Tibial nerve (tissue), 4 donors: Measurements from ENCODE around the gene ZNF234. TPM values are rescaled to one million over a fixed set of nuclear protein-coding genes. Genes with fewer than 3 reads are reported as not detected.
"Not testable (repeated sequence)": the region's sequence is repeated elsewhere in the genome, so short reads cannot be mapped to it uniquely, and the experiment has no call there.

ENCODE experiments used
- DNase-seq, 2 donors: peaks; one replicate each; pipeline ENCODE4 v3.0.0-alpha.2; 2019; ENCODE audit warnings: low spot score in 2 of 2
- H3K27ac ChIP-seq, 4 donors: fragments of 200-600 bp; sonication (generic) in 3 of 4; one replicate each; pipeline ENCODE4 v1.5.1; 2017 to 2019; ENCODE audit warnings: mild to moderate bottlenecking in 1 of 4
- H3K27me3 ChIP-seq, 2 donors: fragments of 200-600 bp; sonication (generic) in 1 of 2; one replicate each; pipeline versions ENCODE4 v1.5.1 to v1.6.0; 2017 to 2019
- H3K36me3 ChIP-seq, 3 donors: fragments of 200-600 bp; sonication (generic); one replicate each; pipeline ENCODE4 v1.5.1; 2018 to 2019
- H3K4me1 ChIP-seq, 4 donors: fragments of 200-600 bp; sonication (generic) in 3 of 4; one replicate each; pipeline ENCODE4 v1.5.1; 2017 to 2019
- H3K4me3 ChIP-seq, 4 donors: fragments of 200-600 bp; sonication (generic) in 3 of 4; one replicate each; pipeline ENCODE4 v1.5.1; 2017 to 2019; ENCODE audit warnings: mild to moderate bottlenecking in 1 of 4, moderate library complexity in 1 of 4
- H3K9me3 ChIP-seq, 4 donors: fragments of 200-600 bp; sonication (generic) in 3 of 4; one replicate each; pipeline ENCODE4 v1.5.1; 2017 to 2019
- EP300 ChIP-seq, 2 donors: sonication (generic); formaldehyde crosslinking; IDR thresholded peaks; one replicate each; pipeline ENCODE4 v1.6.1; 2017; ENCODE audit warnings: antibody characterized with exemption in 2 of 2, mild to moderate bottlenecking in 1 of 2
- POLR2A ChIP-seq, 2 donors: fragments of 450-650 bp; IDR thresholded peaks; one replicate each; pipeline ENCODE4 v1.6.1; 2017; ENCODE audit warnings: antibody characterized with exemption in 2 of 2, mild to moderate bottlenecking in 2 of 2, moderate library complexity in 2 of 2
- WGBS, 2 donors: methylation state at CpG; one replicate each; pipeline ENCODE4 v1.1.5; 2018; 5-methylcytosine and 5-hydroxymethylcytosine counted together
- total RNA-seq, 4 donors: library from RNA; depleted of rRNA; stranded (reverse); fragments of >200 nt; gene quantifications; one replicate each; pipeline ENCODE4 v1.1.0, GENCODE V29; 2016
- TF ChIP-seq, protein P1 (sequence below), 5 experiments: fragments of 200-600 bp in 3 of 5; fragments of 450-650 bp in 2 of 5; sonication (generic) in 3 of 5; IDR thresholded peaks; one replicate each; pipeline ENCODE4 v1.5.1; 2016 to 2019; ENCODE audit warnings: antibody characterized with exemption in 5 of 5, mild to moderate bottlenecking in 3 of 5, moderate library complexity in 2 of 5

The ZNF234 gene
- total RNA-seq, 4 donors from 2014 or later: 6.9 to 7.9 (median 7.1) TPM

DNA sequence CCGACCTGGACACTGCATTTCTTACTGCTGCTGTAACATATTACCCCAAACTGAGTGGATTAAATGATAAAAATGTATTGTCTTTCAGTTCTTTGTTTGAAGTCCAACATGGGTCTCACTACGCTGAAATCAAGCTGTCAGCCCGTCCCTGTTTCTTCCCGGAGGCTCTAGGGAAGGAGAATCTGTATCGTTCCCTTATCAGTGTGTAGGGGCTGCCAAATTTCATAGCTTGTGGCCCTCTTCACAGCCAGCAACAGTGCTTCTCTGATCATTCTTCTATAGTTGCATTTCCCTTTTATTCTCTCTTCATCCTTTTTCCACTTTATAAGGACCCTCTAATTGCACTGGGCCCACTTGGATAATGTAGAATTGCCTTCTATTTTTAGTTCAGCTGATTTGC, 10.1 kb downstream of the ZNF234 start:
- DNase-seq: no peak
- no peak overlapping the region for H3K27ac ChIP-seq
- WGBS, 2 donors: 96 to 97% methylated on average over 5 of the region's 5 CpGs
- no peaks in the 10 kb centered on the region for H3K4me1 ChIP-seq
- no peak overlapping the region for H3K4me3 ChIP-seq
- TF ChIP-seq POLR2A (IDR thresholded peaks at IDR 0.05) (no peak), EP300 (IDR thresholded peaks at IDR 0.05) (no peak)
- TF ChIP-seq, protein P1, sequence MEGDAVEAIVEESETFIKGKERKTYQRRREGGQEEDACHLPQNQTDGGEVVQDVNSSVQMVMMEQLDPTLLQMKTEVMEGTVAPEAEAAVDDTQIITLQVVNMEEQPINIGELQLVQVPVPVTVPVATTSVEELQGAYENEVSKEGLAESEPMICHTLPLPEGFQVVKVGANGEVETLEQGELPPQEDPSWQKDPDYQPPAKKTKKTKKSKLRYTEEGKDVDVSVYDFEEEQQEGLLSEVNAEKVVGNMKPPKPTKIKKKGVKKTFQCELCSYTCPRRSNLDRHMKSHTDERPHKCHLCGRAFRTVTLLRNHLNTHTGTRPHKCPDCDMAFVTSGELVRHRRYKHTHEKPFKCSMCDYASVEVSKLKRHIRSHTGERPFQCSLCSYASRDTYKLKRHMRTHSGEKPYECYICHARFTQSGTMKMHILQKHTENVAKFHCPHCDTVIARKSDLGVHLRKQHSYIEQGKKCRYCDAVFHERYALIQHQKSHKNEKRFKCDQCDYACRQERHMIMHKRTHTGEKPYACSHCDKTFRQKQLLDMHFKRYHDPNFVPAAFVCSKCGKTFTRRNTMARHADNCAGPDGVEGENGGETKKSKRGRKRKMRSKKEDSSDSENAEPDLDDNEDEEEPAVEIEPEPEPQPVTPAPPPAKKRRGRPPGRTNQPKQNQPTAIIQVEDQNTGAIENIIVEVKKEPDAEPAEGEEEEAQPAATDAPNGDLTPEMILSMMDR (IDR thresholded peaks at IDR 0.05): no peak
- H3K9me3 ChIP-seq: peaks cover 5 to 80% (median 29%) of the 10 kb centered on the region in 4 donors
- no peaks in the 10 kb centered on the region for H3K27me3 ChIP-seq
- H3K36me3 ChIP-seq: peaks cover 17 to 100% (median 60%) of the 10 kb centered on the region in 3 donors

DNA sequence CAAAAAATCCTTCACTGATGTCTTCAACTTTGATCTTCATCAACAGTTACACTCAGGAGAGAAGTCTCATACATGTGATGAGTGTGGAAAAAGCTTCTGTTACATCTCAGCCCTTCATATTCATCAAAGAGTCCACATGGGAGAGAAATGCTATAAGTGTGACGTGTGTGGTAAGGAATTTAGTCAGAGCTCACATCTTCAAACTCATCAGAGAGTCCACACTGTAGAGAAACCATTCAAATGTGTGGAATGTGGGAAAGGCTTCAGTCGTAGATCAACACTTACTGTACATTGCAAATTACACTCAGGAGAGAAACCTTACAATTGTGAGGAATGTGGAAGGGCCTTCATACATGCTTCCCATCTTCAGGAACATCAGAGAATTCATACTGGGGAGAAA, 15.1 kb downstream of the ZNF234 start:
- no peak for TF ChIP-seq EP300 (IDR thresholded peaks at IDR 0.05)
- TF ChIP-seq, protein P1 (IDR thresholded peaks at IDR 0.05): no peak
- no peak for TF ChIP-seq POLR2A (IDR thresholded peaks at IDR 0.05)
- H3K4me1 ChIP-seq: no peaks in the 10 kb centered on the region
- DNase-seq: no peak
- H3K36me3 ChIP-seq: peaks cover 12 to 74% (median 25%) of the 10 kb centered on the region in 3 donors
- WGBS, 2 donors: 95 to 96% methylated on average over 2 of the region's 2 CpGs
- no peak overlapping the region for H3K27ac ChIP-seq
- H3K27me3 ChIP-seq: no peaks in the 10 kb centered on the region
- H3K9me3 ChIP-seq: peaks cover 5 to 98% (median 50%) of the 10 kb centered on the region in 4 donors
- H3K4me3 ChIP-seq: no peak overlapping the region

DNA sequence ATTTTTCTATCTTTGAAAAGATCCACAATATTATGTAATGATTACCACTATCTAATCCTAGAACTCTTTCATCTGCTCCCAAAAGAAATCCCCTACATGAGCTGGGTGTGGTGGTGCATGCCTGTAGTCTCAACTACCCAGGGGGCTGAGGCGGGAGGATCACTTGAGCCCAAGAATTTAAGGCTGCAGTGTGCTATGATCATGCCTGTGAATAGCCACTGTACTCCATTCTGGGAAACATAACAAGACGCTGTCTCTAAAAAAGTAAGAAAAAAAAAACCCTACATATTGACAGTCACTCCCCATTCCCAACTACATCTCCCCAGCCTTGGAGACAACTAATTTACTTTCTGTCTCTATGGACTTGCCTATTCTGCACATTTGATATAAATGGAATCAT, 22.4 kb downstream of the ZNF234 start:
- Histone ChIP-seq H3K4me3 (no peak overlapping the region), H3K36me3 (peaks cover 0 to 31% (median 0%) of the 10 kb centered on the region in 3 donors), H3K4me1 (peaks cover 0 to 22% (median 12%) of the 10 kb centered on the region in 4 donors), H3K9me3 (peaks cover 0 to 80% (median 23%) of the 10 kb centered on the region in 4 donors), H3K27me3 (no peaks in the 10 kb centered on the region), H3K27ac (no peak overlapping the region)
- DNase-seq: no peak
- TF ChIP-seq POLR2A (IDR thresholded peaks at IDR 0.05) (no peak), EP300 (IDR thresholded peaks at IDR 0.05) (no peak)
- TF ChIP-seq, protein P1 (IDR thresholded peaks at IDR 0.05): no peak
- WGBS, 2 donors: 90 to 98% methylated on average over 2 of the region's 2 CpGs

DNA sequence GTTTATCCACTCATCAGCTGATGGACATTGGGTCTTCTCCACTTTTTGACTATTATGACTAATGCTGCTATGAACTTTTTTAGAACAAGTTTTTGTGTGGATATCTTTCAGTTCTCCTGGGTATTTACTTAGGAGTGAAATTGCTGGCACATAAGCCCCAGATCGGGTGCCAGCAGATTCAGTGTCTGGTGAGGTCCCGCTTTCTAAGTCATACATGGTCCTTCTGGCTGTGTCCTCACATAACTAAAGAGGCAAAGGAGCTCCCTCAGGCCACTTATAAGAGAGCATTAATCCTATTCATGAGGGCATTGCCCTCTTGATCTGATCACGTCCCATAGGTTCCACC, 22.9 kb downstream of the ZNF234 start:
- peaks cover 0 to 36% (median 0%) of the 10 kb centered on the region in 3 donors for H3K36me3 ChIP-seq
- DNase-seq: no peak
- peak overlapping the region in 3 of 4 donors; percentile 17 to 95 (median 90) for H3K27ac ChIP-seq
- 63 to 71% methylated on average over 3 of the region's 3 CpGs for WGBS, 2 donors
- peaks cover 0 to 22% (median 12%) of the 10 kb centered on the region in 4 donors for H3K4me1 ChIP-seq
- peak overlapping the region; percentile 20 to 83 (median 66) for H3K4me3 ChIP-seq
- H3K27me3 ChIP-seq: no peaks in the 10 kb centered on the region
- peaks cover 0 to 79% (median 22%) of the 10 kb centered on the region in 4 donors for H3K9me3 ChIP-seq
- TF ChIP-seq, protein P1 (IDR thresholded peaks at IDR 0.05): no peak
- TF ChIP-seq EP300 (IDR thresholded peaks at IDR 0.05): no peak
- no peak for TF ChIP-seq POLR2A (IDR thresholded peaks at IDR 0.05)

DNA sequence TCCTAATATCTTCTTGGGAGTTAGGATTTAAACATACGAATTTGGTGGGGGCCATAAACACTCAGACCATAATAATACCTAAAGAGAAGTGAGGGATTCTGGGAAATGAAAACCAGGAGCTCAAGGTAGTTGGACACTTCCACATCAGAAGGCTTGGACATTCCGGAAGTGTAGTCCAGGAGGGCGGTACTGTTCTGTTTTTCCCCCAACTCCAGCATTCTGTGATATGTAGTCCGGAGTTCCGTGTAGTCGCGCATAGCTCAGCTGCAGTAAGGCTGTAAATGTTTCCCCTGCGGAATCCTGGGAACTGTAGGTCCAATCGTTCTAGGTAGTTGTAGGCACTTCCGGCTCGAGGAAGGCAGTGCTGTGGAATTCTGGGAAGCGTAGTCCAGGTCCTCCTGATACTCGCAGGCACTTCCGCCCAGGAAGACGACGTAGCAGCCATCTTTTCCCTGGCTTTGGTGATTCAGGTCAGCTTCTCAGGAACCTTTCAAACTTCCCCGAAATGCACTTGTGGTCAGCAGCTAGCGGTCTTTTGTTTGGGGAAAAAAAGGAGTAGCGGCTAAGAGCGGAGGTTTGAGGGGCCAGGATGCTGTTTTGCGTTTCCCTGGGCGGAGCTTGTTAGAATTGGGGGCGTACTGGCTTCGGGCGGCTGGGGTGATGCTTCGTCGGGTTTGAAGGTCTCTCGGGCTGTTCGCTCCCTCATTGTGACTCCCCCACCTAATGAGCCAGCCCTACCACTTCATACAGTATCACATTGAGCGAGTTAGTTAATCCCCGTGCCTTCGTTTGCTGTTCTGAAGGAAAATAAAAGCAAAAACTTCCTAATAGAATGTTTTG, 23.5 kb downstream of the ZNF234 start, which contains the start of gene ZNF226:
TSS of gene ZNF226 (plus strand) at position 428 of the 840 bp plus-strand sequence. CDS start 4,981 bp downstream, outside the sequence.
- Histone ChIP-seq H3K36me3 (peaks cover 0 to 42% (median 5%) of the 10 kb centered on the region in 3 donors), H3K4me3 (peak within 1 kb of the TSS; percentile 52 to 83 (median 76)), H3K27ac (peak within 1 kb of the TSS; percentile 60 to 95 (median 84)), H3K27me3 (no peaks in the 10 kb centered on the region), H3K9me3 (peaks cover 0 to 79% (median 19%) of the 10 kb centered on the region in 4 donors), H3K4me1 (peaks cover 0 to 22% (median 12%) of the 10 kb centered on the region in 4 donors)
- DNase-seq: peak; percentile 70 to 86
- 0 to 1% methylated on average over 28 to 31 of the region's 32 CpGs for WGBS, 2 donors
- peak; percentile 68 to 93 for TF ChIP-seq EP300 (IDR thresholded peaks at IDR 0.05)
- TF ChIP-seq POLR2A (IDR thresholded peaks at IDR 0.05): peak in 1 of 2 donors; percentile 34
- TF ChIP-seq, protein P1 (IDR thresholded peaks at IDR 0.05): no peak

DNA sequence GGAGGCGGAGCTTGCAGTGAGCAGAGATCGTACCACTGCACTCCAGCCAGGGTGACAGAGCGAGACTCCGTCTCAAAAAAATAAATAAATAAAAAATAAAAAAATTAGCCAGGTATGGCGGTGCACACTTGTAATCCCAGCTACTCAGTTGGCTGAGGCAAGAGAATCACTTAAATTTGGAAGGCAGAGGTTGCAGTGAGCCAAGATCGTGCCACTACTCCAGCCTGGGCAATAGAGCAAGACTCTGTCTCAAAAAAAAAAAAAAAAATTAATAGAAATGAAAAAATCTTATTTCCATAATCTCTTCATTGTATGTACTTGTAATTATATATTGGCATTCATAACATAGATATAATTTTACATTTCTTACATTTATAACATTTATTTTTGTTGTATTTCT, 29.3 kb downstream of the ZNF234 start:
- not testable (repeated sequence) for H3K27ac ChIP-seq, H3K4me3 ChIP-seq, DNase-seq, H3K27me3 ChIP-seq
- Histone ChIP-seq H3K4me1 (peaks cover 0 to 13% (median 8%) of the 10 kb centered on the region in 4 donors), H3K36me3 (peaks cover 25 to 99% (median 61%) of the 10 kb centered on the region in 3 donors), H3K9me3 (peaks cover 0 to 94% (median 37%) of the 10 kb centered on the region in 4 donors)
- 90 to 98% methylated on average over 6 of the region's 6 CpGs for WGBS, 2 donors
